ENCODE measurements around the gene UBE2I. TPM values are rescaled to one million over a fixed set of nuclear protein-coding genes. Genes with fewer than 3 reads are reported as not detected.
"Not testable (repeated sequence)": the region's sequence is repeated elsewhere in the genome, so short reads cannot be mapped to it uniquely, and the experiment has no call there.

Gene UBE2I
- total RNA-seq, 1 donor from 2014 or later = 57.2 TPM

DNA sequence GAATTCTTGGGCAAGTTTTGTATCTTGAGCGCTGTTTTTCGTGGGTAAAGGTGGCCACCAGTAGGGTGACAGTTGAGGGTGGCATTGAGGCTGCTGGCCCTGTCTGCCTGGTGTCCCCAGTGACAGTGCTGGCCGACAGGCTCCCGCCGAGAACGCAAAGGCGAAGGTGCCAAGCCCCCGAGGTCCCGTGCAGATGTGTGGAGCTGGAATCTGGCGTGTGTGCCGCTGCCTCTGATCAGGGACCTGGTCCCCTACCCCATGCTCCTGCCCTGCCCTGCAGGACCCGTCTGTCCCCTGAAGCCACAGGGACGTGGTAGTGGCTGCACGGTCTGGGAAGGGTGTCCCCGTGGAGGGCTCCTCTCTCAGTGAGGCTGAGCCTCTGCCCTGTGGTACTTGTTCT, 3.5 kb downstream of the UBE2I start:
- no peak for DNase-seq (ENCODE audit: low read depth)

DNA sequence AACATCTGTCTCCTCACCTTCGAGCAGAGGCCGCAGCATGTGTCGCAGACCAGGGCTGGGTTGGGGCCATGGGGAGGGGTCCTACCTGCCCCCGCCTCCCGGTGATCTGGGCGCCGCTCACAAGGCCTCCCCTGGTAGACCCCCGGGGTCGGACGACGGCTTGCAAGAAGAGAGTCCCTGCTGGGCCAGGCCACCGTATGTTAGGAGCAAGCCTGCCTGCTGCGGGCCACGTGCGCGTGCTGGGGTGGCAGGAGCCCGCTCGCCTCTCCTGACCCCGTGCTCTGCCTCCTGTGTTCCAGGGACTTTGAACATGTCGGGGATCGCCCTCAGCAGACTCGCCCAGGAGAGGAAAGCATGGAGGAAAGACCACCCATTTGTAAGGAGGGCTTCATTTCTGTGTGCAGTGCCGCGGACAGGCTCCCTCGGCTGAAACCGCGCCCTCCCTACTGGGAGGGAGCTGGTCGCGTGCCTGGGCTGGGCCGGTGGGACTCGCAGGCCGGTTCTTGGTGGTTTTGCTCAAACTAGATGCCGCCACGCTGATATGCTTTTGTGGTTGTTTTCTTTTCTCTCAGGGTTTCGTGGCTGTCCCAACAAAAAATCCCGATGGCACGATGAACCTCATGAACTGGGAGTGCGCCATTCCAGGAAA, 4.4 kb downstream of the UBE2I start:
- no peak for DNase-seq (ENCODE audit: low read depth)

DNA sequence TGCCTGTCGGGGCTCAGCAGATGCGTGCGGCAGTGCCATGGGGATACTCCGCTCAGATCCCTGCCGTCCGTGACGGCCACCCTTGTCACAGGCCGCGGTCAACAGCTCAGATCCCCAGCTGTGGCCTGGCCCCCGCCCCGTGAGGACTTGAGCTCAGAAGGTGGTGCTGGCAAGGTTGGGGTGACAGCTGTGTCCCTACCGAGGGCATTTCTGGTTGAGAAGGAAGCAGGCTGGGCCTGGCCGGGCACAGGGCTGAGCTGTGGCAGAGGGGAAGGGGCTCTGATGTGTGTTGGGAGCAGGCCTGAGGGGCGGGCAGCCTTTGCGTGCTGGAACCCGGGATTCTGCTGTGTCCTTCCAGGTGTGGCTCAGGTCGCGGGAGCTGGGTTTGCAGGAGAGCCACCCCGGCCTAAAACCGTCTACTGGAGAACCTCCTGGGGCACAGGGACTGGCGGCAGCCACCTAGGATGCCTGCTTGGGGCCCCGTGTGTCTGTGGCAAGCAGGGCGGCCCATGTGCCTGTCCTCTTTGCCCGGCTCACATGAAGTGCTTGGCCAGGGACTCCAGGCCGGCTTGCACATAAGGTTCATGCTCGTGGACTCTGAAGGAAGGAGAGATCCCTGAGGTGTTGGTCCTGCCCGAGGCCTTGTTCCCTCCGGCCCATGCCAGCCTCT, 5.1 kb downstream of the UBE2I start:
- DNase-seq (ENCODE audit: low read depth) = peak; percentile 39

DNA sequence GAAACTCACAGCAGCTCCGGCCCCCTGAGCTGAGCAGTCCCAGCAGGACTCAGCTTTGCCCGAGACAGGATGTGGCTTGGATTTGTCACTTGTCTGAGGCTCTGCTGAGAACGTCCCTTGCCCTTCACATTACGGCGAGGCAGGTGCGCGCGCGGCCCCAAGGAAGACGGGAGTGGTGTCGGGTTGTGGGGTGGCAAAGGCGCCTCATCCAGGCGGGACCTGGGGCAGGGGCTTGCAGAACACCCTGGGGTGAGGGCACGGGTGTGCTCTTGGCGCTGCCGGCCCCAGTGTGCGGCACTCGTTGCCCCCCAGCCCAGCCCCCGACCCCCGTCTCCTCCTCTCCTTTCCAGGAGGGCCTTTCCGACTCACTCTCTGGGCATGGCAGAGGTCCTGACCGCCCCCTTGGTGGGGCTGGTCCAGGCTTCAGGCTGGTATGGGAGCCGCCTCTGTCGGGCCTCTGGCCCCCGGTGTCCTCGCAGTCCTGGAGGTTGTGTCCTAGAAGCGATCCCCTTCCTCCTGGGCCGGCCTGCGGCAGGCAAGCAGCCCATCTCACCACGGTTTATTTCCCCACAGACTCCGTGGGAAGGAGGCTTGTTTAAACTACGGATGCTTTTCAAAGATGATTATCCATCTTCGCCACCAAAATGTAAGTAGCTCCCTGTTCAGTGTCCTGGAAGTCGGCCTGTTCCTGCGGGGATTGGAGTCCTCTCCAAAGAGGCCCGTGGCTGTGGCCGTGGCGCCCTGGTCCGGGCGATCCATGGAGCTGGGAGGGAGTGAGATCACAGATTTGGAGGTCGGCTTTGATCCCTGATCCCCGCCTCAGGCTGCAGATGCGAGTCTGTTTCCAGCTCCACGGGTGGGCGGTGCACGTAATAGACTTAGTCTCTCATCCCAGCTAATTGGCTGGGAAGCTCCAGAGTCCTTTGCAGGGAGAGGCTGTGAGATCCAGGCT, 5.9 kb downstream of the UBE2I start:
- DNase-seq (ENCODE audit: low read depth) = no peak

DNA sequence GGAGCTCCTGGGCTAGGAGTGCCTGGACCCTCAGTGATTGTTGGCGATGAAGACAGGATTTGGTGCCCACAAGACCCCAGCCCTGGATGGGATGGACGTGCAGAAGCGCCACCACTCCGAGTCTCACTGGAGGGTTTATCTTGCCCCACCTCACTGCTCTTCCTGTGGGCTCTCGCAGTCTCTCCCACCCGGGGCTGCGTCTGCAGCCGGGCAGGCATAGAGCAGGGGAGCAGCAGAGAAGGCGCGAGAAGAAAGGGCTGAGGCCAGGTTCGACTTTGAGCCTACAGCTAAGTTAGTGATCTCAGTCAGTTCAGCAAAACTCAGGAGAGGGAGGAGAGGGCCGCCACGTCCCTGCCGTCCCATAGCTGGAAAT, 6.6 kb downstream of the UBE2I start:
- no peak for DNase-seq (ENCODE audit: low read depth)

DNA sequence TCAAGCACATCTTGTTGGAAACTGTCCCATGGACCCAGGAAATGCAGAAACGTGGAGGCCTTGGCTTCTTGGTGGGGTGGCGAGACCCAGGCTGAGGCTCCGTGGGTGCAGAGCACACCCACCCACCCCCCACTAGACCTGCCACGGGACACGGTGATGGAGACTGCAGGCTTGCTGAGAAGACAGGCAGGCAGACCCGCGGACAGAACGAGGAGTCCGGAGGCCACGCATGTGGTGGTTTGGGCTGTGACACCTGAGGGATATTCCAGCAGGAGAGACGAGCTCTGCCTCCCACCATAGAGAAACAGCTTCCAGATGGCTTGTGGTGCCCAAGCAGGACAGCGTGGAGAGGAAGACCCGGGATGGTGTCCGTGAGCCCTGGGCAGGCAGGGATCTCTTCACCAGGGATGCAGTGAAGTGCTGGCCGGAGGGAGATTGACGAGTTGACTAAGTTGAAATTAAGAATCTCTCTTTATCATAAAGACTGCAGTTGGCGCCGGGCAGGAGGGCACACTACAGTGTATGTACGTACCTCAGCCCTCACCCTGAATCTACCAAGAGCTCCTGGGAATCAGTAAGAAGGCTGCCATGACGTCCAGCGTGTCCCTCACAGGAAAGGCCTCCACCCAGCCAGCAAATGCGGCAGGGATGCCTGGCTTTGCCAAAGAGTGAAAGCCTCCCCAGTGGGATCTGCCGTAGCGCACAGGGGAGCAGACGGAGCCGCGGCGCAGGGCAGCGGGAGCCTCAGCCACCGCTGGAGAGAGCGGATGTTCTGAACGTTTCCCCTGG, 8.2 kb downstream of the UBE2I start:
- DNase-seq (ENCODE audit: low read depth) = no peak

DNA sequence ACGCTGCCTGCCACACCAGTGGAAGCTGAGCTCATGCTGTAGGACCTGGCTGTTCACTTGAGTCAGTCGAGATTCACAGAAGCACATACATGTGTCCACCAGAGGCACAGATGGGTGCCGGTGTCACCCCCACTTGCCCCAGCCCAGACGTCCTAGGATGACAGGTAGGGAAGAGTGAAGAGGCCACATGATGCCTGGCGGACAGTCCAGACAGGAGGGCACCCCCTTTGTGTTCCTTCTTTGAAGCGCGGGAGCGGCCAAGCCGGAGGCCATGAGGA, 8.8 kb downstream of the UBE2I start:
- DNase-seq (ENCODE audit: low read depth) = no peak

DNA sequence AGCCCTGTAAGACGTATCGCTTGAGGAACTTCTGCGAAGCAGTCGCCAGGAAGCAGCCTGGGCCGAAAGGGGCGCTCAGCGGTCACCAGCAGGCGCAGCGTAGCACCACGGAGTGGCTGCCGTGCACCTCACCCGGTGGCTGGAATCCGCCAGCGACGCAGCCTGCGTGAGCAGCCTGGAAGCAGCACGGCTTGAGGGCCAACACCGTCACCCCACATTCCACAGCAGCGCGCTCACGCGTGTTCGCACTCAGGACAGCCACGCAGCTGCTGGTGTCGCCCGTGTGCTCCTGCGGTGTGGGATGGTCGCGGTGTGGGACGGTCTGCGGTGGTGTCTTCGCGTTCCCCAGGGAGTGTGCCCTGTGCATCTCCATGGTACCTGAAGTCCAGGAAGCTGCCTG, 9.6 kb downstream of the UBE2I start:
- DNase-seq (ENCODE audit: low read depth) = no peak

DNA sequence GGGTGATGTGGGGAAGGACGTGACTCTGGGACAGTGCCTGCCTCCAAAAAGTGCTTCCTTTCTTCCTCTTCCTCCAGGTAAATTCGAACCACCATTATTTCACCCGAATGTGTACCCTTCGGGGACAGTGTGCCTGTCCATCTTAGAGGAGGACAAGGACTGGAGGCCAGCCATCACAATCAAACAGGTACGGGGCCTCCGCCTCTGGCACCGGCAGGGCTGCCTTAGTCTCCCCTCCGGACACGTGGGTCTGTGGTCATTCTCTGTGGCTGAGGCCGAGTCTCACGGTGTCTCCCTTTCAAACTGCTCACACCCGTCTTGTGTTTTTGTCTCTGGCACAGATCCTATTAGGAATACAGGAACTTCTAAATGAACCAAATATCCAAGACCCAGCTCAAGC, 10.7 kb downstream of the UBE2I start:
- DNase-seq (ENCODE audit: low read depth) = no peak

DNA sequence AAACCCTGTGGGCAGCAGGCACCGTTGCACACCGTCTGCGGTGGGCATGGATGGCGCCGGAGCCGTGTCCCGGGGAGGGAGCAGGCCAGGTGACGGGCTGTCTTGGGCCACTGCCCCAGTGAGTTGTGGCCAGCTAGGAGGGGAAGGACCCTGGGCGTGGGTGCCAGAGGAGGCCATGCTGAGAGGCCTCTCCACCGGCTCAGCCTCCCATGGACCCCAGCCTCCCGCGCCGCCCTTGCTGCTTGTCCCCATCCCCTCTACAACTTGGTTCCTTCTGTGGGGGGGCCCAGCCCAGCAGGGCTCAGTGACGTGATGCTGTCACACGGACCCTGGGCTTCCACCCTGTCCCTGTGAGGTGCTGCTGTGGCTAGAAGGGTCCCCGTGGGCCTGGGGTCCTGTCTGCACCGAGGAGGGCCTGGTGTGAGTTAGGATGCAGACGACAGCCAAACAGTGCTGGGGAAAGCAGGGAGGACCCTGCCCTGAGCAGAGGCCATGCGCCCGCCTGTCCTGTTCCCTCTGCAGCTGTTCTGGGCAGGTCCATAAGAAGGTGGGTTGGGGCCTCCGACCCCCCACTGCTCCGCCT, 11.3 kb downstream of the UBE2I start:
- no peak for DNase-seq (ENCODE audit: low read depth)

DNA sequence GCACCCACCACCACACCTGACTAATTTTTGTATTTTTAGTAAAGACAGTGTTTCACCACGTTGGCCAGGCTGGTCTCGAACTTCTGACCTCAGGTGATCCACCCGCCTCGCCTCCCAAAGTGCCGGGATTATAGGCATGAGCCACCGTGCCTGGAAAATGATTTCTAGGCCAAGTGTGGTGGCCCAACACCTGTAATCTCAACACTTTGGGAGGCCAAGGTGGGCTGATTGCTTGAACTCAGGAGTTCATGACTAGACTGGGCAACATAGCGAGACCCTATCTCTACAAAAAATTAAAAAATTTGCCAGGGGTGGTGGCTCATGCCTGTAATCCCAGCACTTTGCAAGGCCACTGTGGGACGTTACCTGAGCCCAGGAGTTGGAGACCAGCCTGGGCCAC, 13.0 kb downstream of the UBE2I start:
- no peak for DNase-seq (ENCODE audit: low read depth)

DNA sequence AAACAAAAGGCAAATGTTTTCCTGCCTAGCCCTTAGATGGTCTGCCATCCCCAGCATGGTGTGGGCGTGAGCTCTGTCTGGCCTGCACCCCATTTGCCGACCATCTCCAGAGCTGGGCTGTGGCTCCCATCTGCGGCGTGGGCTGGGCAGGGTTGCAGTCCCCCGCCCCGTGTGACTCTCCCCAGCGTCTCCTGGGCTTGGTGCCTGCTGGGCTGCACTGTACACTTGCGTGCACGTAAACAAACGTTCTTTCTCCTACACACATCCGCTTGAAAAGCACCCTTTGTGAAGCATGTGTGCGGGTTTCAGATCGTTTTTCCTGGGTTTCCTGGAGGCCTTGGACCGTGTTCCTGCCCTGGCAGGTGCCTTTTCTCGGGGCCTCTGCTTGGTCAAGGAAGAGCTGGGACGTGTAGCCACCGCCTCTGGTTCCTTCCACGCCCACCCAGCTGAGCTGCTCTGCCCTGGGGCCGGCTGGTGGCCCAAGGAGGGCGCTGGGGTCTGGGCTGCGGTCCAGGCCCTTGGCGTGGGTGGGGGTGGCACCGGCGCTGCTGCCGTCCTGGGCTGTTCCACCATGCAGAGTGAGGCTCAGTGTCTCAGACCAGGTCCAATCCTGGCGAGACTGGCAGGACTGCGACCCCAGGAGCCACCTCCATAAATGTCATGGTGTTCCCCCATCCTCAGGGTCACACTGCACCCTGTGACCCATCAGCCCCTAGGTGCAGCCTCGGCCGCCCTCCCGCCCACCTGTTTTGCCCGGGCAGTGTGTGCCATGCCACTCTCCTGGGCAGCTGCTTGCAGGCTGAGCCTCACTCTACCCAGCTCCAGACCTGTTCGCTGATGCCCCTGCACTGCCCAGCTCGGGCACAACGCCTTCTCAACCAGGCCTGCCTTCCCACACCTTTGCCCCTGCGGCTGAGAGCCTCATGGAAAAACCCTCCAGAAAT, 14.1 kb downstream of the UBE2I start:
- DNase-seq (ENCODE audit: low read depth) = no peak

DNA sequence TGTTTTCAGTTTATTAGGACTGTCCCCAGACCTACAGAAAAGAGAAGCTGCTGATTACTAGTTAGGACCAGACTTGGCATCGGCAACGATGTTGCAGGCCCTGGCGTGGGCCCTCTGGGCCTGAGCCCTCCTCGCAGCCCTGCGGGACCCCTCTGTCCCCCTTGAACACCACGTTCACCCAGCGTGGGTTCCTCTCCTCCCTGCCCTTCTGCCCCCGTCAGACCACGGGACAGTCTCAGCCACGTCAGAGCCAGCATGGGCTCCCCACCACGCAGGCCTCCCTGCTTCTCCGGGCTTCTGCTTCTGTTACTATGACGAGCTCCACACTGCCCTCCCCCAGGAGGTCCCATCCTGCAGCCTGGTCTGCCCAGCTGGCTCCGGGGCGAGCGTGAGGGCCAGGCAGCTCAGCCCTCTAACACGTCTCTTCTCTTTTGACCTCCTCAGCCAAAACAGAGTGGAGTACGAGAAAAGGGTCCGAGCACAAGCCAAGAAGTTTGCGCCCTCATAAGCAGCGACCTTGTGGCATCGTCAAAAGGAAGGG, 14.9 kb downstream of the UBE2I start:
- no peak for DNase-seq (ENCODE audit: low read depth)

DNA sequence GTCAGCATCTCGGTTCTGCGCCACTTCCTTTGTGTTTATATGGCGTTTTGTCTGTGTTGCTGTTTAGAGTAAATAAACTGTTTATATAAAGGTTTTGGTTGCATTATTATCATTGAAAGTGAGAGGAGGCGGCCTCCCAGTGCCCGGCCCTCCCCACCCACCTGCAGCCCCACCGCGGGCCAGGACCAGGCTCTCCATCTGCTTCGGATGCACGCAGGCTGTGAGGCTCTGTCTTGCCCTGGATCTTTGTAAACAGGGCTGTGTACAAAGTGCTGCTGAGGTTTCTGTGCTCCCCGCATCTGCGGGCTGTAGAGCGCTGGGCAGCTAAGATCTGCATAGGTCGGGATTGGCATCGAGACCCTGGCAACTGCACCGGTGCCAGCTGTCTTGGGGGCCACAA, 15.8 kb downstream of the UBE2I start:
- no peak for DNase-seq (ENCODE audit: low read depth)

DNA sequence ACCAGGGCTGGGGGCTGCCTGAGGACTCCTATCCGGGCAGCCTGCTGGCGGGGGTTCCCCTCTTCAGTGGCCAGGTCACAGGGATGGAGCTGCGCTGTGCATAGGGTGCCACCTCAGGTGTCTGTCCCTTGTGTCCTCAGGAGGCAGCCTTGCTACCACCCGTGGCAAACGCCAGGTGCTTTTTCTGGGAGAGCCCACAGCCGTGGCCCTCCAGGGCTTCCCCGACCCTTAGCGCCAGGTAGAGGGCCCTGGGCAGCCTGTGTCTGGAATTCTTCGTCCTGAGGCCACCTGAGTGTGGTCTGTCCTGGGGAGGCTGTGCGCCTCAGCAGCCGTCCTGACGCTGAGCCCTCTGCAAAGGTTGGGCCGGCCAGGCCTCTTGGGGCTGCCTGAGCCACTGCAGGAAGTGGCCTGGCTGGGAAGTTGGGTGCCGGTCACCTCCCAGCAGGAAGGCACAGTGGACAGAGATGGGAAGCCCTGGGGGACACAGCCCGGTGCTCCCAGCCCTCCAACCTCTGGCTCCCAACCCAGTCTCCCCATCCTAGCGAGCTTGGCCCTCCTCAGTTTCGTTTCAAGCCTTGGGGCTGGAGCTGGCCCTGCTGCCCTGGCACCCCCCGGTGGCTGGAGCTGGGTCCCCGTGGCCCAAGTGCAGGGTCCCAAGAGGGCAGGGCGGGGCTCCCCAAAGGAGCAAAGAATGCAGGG, 16.4 kb downstream of the UBE2I start:
- DNase-seq (ENCODE audit: low read depth) = no peak

DNA sequence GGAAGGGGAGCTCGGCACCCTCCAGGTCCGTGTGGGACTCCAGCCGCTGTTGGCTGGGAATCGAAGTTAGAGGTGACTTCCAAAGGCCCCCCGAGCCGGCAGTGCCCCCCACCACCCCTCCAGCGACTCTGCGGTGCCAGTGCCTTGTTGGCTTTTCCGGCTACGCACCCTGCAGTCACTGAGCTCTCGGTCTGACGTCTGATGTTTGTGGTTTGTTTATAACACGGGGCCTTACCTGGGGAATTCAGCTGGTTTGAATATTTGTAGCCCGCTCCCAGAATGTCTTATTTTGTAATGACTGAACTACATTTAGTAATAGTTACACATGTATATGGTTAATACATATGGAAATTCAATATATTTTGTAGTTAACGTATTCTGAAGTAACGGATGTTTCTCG, 17.0 kb downstream of the UBE2I start:
- DNase-seq (ENCODE audit: low read depth) = no peak

DNA sequence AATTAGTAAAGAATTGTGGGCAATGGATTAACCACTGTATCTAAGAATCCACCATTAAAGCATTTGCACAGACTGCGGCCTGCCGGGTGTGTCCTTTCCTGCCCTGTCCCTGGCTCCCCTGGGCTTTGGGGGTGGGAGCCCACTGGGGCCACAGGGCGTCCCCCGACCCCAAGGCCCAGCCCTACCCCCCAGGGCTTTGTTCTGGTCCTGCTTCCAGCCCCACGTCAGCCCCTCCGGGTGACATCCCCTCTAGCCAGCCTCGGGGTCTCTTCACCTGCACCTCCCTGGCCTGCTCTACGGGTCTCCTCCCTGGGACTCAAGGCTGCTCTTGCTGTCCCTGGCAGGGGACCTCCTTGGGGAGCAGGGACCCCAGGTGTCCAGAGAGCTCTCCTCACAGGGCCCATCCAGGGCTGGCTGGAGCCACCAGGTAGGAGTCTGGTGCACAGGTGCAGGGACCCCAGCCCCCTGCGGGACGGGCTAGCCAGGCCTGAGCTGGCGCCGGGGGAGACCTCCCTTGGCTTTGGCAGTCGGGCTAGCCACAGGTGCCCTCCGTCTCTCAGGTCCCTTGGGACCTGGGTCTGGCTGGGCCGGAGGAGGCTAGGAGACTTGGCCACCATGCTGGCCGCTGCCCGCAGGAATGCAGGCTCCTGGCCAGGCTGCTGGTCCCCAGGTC, 17.6 kb downstream of the UBE2I start:
- DNase-seq (ENCODE audit: low read depth) = no peak

DNA sequence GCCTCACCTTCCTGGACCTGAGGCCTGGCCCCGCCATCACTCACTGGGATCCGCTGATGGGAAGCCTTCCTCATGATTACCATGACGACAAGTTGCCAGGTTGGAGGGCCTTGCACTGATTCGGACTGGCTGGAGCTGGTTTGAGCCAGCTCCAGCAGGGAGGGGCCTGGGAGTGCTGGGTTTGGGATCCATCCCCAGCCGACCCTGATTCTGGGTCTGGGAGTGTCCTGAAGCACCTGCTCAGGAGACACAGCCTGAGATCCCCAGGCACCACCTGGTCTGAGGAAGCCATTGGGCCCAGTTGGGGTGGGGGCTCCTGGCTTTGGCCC, 18.1 kb downstream of the UBE2I start:
- DNase-seq (ENCODE audit: low read depth) = no peak

DNA sequence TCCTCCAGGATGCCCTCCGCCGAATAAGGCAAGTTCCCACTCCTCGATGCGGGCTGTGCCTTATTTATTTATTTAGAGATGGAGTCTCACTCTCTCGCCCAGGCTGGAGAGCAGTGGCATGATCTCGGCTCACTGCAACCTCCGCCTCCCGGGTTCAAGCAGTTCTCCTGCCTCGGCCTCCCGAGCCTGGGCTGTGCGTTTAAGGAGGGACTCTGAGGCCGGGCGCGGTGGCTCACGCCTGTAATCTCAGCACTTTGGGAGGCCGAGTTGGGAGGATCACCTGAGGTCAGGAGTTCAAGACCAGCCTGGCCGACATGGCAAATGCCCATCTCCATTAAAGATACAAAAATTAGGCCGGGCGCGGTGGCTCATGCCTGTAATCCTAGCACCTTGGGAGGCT, 18.7 kb downstream of the UBE2I start:
- not testable (repeated sequence) for DNase-seq (ENCODE audit: low read depth)

Measured in myocyte (in vitro differentiated cells).